HG02798 (cell line): ENCODE measurements around the gene SLC6A8.

Source experiments
- ATAC-seq: cut with Tn5 transposase; IDR thresholded peaks from one replicate; pipeline ENCODE4 v1.9.1; 2021; ENCODE audit warnings: mild to moderate bottlenecking; ENCODE audit not compliant: unreplicated experiment, poor library complexity

SLC6A8 gene

GRCh38 chrX:153687121-153688039 lies at the start of gene SLC6A8:
SLC6A8 (plus strand) TSS chrX:153687926; CDS start chrX:153688575, 649 bp downstream.
- ATAC-seq: no peak

- ATAC-seq: no peak
Observed at GRCh38 chrX:153638041-153638371, 49.7 kb upstream of the SLC6A8 start.

DNA sequence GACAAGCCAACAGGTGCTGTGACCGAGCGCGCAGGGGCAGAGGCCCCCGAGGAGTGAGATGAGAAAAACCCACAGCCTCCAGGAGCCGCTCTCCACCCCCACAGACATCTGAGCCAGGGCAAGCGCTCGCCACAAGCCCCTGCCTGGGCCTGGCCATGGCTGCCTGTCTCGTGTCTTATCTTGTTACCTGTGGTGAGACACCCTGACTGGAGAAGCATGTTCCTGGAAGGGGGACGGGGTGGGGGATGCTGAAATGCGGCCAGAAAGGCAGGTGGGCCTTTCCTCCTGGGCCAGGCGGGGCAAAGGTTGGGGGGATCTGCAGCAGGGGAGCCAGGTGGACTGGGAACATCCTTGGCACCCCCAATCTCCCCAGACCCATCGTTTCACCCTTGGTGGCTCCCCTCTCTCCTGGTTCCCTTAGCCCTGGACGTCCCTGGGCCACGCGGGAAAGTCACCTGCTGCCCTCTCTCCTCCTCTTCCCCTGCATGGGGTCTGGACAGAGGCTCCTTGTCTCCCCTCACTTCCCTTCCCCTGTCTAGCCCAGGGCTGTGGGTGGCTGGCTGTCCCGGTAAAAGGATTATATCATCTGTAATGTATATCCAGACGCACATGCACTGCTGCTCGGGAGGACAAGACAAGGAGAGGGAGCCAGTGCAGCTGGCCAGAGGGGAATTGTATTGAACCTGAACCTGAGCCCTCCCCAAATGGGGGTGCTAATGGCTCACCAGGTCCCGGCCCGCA lies 49.1 kb upstream of the SLC6A8 start:
- no peak for ATAC-seq

DNA sequence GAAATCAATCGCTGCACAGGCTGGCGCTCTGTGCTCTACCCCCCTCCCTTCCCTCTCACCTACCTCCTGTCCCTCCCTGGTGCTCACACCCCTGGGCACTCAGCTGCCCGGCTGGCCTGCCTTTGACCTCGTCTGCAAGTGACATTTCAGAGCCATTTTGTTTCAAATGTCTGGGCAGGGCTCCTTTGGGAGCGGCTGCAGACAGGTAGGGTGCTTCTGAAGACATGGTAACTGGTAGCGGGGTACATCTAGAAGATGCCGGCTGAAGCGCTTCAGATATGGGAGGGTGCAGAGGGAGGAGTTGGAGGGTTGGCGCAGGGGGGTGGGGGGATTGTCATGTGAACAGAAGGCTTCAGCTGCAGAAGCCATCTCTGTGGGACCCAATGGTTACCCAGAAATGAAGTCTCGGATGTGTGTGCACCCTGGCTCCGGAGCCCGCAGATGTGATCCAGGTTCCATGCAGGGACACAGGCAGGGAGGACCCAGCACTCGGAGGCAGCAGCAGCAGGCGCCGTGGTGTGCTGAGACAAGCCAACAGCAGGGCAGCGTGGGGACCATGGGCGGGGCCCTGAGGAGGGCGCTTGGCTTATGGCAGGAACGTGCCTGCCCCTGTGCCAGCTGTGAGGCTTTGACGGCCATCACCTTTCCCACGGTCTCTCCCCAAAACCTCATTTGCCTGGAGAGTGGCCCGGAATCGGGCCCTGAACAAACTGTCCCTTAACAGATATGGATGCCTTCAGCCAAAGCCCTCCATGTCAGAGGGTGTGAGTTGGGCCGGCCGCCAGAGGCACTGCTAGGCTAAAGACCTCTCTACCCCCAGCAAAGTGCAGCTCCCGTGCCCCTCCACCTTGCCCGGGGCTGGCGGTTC lies 48.3 kb upstream of the SLC6A8 start:
- ATAC-seq: no peak

GRCh38 chrX:153640045-153640686 lies 47.6 kb upstream of the SLC6A8 start:
- no peak for ATAC-seq

DNA sequence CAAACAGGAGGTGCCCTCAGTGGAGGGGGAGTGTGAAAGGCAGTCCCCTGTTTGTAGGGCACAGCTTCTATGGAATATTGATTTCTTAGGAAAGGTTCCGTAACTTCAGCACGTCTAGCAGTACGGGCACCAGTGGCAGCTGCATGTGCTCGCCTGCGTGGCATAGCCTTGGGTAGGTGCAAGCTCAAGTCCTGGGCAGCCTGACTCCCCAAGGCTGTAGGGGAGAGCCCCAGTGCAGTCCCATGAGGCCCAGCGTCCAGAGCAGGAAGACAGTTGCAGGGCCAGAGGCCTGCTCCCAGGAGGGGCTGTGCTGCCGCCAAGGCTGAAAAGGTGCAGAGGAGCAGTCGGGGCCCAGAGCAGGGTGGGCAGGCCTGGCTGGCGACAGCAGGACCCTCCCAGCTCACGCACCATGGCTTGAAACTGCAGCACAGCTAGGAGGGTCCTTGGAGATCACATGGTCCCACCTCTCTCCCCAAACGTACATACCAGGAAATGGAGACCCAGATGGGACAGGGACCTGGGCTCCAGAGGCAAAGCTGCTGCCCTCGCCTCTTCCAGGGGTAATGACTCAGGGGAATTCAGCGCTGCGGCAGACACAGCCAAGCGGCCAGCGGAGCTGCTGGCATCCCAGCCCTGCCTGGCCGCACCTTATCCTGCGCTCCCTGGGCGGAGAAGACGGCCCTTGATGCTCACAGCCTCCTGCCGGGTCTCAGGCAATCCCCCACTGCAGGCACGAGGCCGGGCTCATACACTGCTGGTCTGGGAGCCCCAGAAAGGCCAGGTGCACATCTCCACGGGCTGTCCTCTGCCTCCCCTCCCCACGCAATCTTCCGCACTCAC lies 46.8 kb upstream of the SLC6A8 start:
- no peak for ATAC-seq

DNA sequence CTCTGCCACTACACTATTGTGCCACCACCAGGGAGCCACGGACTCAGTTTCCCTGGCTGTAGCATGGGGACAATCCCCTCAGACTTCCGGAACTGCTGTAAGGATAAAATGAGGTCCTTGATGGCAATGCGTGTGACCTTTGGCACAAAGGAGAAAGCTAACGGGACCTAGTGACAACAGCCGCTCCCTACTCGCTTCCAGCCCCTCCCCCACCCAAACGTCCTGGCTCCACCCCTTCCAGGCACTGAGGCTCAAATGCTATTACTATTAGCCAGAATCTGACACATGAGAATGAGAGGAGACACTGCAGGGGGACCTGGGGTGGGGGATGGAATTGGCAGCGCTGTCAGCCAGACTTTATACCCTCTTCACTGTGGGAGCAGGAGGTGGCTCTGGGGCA lies 46.1 kb upstream of the SLC6A8 start:
- ATAC-seq: no peak

DNA sequence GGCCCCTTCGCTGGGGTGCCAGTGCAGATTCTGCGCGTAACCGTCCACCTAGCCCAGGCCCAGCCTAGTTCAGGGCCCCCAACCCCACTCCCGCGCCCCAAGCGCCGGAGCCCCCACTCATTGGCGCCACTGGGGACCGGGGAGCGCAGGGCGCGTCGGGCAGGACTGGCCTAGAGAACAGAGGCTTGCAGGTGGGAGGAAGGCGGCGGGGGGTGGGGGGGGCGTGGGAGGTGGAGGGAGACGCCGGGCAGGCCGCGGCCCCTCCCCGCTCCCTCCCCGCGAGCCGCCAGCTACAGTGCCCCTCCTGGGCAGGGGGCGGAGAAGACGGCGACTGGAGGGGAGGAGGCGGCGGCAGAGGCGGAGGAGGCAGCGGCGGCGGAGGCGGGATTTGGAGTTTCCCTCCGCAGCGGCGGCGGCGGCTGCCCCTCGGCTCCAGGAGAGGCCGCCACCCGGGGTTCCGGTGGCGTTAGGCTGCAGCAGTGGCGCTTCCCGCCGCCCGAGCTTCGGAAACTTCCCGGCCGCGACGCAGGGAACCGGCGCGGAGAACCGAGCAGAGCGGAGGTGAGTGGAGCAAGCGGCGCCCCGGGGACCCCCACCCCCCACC lies 45.6 kb upstream of the SLC6A8 start:
- no peak for ATAC-seq

GRCh38 chrX:153642655-153643430 lies 44.9 kb upstream of the SLC6A8 start:
- ATAC-seq: no peak

- no peak for ATAC-seq
Observed at GRCh38 chrX:153643431-153644351, 44.0 kb upstream of the SLC6A8 start.

GRCh38 chrX:153644356-153645125 lies 43.2 kb upstream of the SLC6A8 start:
- no peak for ATAC-seq

- no peak for ATAC-seq
Observed at GRCh38 chrX:153645151-153645550, 42.6 kb upstream of the SLC6A8 start.

GRCh38 chrX:153645921-153646488 lies 41.7 kb upstream of the SLC6A8 start:
- ATAC-seq: no peak

DNA sequence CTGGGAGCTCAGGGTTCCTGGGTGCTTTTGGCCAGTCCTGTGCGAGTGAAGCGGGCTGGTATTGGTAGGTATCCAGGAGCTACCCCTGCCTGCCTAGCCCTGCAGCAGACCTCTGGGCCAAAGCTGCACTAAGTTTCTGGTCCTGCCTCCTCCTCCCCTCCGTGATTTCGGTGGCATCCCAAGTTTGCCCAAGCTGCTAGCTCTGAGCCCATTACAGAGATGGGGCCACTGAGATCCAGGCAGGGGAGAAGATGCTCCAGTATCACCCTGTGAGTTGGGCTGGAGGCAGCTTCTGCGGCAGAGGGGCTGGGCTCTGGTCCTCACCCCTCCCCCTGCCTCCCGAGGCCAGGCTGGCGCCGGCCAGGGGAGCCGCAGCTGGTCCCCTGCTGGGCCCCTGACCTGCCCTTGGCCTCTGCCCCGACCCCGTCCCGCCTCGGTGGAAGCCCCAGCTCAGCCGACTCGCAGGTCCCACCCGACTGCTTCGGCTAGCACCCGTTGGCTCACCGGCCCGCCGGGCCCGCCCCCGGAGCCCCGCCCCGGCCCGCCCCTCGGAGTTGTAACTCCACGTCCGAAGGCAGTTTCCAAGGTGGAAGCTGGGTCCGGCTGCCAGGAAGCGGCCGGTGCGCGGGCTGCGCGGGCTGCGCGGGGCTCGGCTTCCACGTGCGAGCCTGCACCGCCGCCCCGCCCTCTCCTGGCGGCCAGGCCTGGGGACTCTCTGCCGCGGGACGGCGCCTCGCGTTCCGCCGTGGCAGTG lies 40.9 kb upstream of the SLC6A8 start, which contains the start of gene DUSP9:
DUSP9 (plus strand) TSS at position 584 of the 754 bp plus-strand sequence. CDS start 751 bp downstream, outside the sequence.
- no peak for ATAC-seq
